Thyroid gland (tissue), 4 donors: ENCODE results near the gene SHISAL1. TPM values are rescaled to one million over a fixed set of nuclear protein-coding genes. Genes with fewer than 3 reads are reported as not detected.

Experiments
- DNase-seq, 2 donors: peaks; one replicate each; pipeline ENCODE4 v3.0.0-alpha.2; 2019
- H3K27ac ChIP-seq, 3 donors: fragments of 200-600 bp; sonication (generic); 1 replicate in 2 of 3; 2 replicates in 1 of 3; pipeline ENCODE4 v1.5.1; 2016 to 2019; ENCODE audit warnings: mild to moderate bottlenecking in 1 of 3, moderate library complexity in 1 of 3
- H3K27me3 ChIP-seq: fragments of 200-600 bp; sonication (generic); one replicate; pipeline ENCODE4 v1.5.1; 2019
- H3K36me3 ChIP-seq, 2 donors: fragments of 200-600 bp; sonication (generic); one replicate each; pipeline ENCODE4 v1.5.1; 2016 to 2019
- H3K4me1 ChIP-seq, 2 donors: fragments of 200-600 bp; sonication (generic); one replicate each; pipeline ENCODE4 v1.5.1; 2017 to 2019
- H3K4me3 ChIP-seq, 3 donors: fragments of 200-600 bp; sonication (generic); replicated peaks in 1 of 3; 1 replicate in 2 of 3; 2 replicates in 1 of 3; pipeline ENCODE4 v1.5.1; 2016; ENCODE audit warnings: mild to moderate bottlenecking in 1 of 3
- H3K9me3 ChIP-seq: fragments of 200-600 bp; sonication (generic); one replicate; pipeline ENCODE4 v1.5.1; 2017
- CTCF ChIP-seq, 6 experiments: fragments of 200-600 bp in 3 of 6; fragments of 450-650 bp in 3 of 6; sonication (generic) in 3 of 6; IDR thresholded peaks; one replicate each; pipeline ENCODE4 v1.5.1; 2016 to 2019; ENCODE audit warnings: antibody characterized with exemption in 6 of 6, mild to moderate bottlenecking in 2 of 6, inconsistent platforms in 1 of 6, moderate library complexity in 1 of 6
- POLR2A ChIP-seq, 2 donors: fragments of 450-650 bp; IDR thresholded peaks; one replicate each; pipeline ENCODE4 v1.6.1; 2017; ENCODE audit warnings: antibody characterized with exemption in 2 of 2, mild to moderate bottlenecking in 2 of 2, moderate library complexity in 1 of 2
- WGBS, 2 donors: methylation state at CpG; one replicate each; pipeline ENCODE4 v1.1.5; 2017; 5-methylcytosine and 5-hydroxymethylcytosine counted together
- intact Hi-C: fragments of 100-400 bp; cut with DNase I; formaldehyde crosslinking; loops from one replicate; pipeline ENCODE4 v1.15.1; 2023
- total RNA-seq, 4 donors: library from RNA; depleted of rRNA; stranded (reverse); fragments of >200 nt; gene quantifications; one replicate each; pipeline ENCODE4 v1.2.3, GENCODE V29; 2016

The SHISAL1 gene
- total RNA-seq, 4 donors from 2014 or later, result 0.22 to 1.9 (median 1.0) TPM

DNA sequence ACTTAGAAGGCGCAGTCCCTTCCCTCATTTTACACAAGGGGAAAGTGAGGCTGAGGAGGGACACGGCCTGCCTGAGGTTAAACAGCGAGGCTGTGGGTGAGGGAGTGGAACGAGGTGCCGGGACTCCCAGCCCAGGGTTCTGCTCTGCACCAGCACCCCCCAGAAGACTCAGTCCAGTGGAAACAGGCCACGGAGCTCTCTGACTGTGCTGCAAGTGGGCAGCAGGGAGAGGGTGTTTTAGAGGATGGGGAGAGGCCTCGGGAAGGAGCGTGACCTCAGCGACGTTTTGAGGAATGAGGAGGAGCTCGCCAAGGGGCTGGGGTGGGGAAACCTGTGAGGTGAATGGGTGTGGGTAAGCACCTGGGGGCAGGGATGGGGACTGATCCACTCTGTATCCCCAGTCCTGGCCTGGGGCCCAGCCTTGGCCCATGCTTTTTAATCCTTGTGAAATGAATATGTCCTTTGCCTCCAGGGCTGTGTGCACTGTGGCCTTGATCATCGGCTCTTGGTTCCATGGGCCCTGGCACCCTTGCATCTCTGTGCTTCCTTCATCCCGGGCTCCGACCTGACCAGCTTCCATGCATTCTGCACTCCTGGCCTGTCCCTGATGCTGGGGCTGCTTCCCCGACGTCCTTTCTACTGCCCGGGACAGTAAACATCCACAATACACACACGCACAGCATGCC lies 44.2 kb downstream of the SHISAL1 start:
- 82 to 85% methylated on average over 18 of the region's 18 CpGs for WGBS, 2 donors
- Histone ChIP-seq H3K4me3 (no peak overlapping the region), H3K27me3 (no peaks in the 10 kb centered on the region), H3K9me3 (no peaks in the 10 kb centered on the region), H3K4me1 (peaks cover 0 to 3% of the 10 kb centered on the region in 2 donors), H3K27ac (no peak overlapping the region), H3K36me3 (no peaks in the 10 kb centered on the region)
- TF ChIP-seq POLR2A (IDR thresholded peaks at IDR 0.05), result no peak
- no peak for TF ChIP-seq CTCF (IDR thresholded peaks at IDR 0.05)
- intact Hi-C loops, result no loop called here
- no peak for DNase-seq

GRCh38 chr22:44267856-44268255 lies 44.9 kb downstream of the SHISAL1 start:
- intact Hi-C loops, result no loop called here
- 84% methylated on average over 5 of the region's 5 CpGs for WGBS, 2 donors
- no peaks in the 10 kb centered on the region for H3K36me3 ChIP-seq

GRCh38 chr22:44266796-44267760 lies 45.7 kb downstream of the SHISAL1 start:
- Histone ChIP-seq H3K27me3 (no peaks in the 10 kb centered on the region), H3K9me3 (no peaks in the 10 kb centered on the region), H3K4me3 (no peak overlapping the region), H3K27ac (no peak overlapping the region), H3K36me3 (no peaks in the 10 kb centered on the region), H3K4me1 (no peaks in the 10 kb centered on the region)
- TF ChIP-seq POLR2A (IDR thresholded peaks at IDR 0.05), result no peak
- no peak for TF ChIP-seq CTCF (IDR thresholded peaks at IDR 0.05)
- intact Hi-C loops, result no loop called here
- DNase-seq, result no peak
- WGBS, 2 donors, result 80 to 84% methylated on average over 23 to 25 of the region's 26 CpGs

More at GRCh38 chr22:44267856-44268255, 44.9 kb downstream of the SHISAL1 start:
- Histone ChIP-seq H3K27ac (no peak overlapping the region), H3K9me3 (no peaks in the 10 kb centered on the region), H3K27me3 (no peaks in the 10 kb centered on the region), H3K4me1 (peaks cover 0 to 1% of the 10 kb centered on the region in 2 donors), H3K4me3 (no peak overlapping the region)
- TF ChIP-seq CTCF (IDR thresholded peaks at IDR 0.05) (no peak), POLR2A (IDR thresholded peaks at IDR 0.05) (no peak)
- no peak for DNase-seq

DNA sequence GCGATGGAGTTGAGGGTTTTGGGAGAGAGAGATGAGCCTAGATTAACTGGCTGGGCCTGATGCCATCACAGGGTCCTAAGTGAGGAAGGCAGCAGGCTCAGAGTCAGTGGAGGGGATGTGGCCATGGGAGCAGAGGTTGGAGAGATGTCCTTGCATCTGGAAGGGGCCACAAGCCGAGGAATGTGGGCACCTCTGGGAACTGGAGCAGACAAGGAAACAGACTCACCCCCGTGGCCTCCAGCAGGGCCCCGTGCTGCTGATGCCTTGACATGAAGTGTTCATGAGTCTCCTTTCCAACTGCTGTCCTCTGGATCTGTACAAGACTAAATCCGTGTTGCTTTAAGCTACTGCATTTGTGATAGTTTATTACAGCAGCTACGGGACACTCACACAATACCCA lies 49.2 kb downstream of the SHISAL1 start:
- H3K4me3 ChIP-seq, result no peak overlapping the region
- no peak for DNase-seq
- no peaks in the 10 kb centered on the region for H3K9me3 ChIP-seq
- no peaks in the 10 kb centered on the region for H3K36me3 ChIP-seq
- TF ChIP-seq POLR2A (IDR thresholded peaks at IDR 0.05), result no peak
- TF ChIP-seq CTCF (IDR thresholded peaks at IDR 0.05), result no peak
- no peaks in the 10 kb centered on the region for H3K4me1 ChIP-seq
- intact Hi-C loops, result no loop called here
- no peaks in the 10 kb centered on the region for H3K27me3 ChIP-seq
- 93 to 97% methylated on average over 6 of the region's 6 CpGs for WGBS, 2 donors
- H3K27ac ChIP-seq, result no peak overlapping the region
